Activated CD4-positive, alpha-beta T cell treated with anti-CD3 and anti-CD28 coated beads, Interleukin-2, amount 50 U/mL, for 4 hours (primary cell): ENCODE data around the gene TCF4.

Source experiments
- DNase-seq, 2 experiments: peaks; one replicate each; pipeline ENCODE4 v3.0.0-alpha.2; 2020

TCF4 gene

GRCh38 chr18:55404136-55404830 lies 183.7 kb downstream of the TCF4 start:
- no peak for DNase-seq

GRCh38 chr18:55403421-55403949 lies 184.5 kb downstream of the TCF4 start:
- DNase-seq = no peak

- DNase-seq = no peak
Measured at GRCh38 chr18:55402731-55403405, 185.1 kb downstream of the TCF4 start.

- no peak for DNase-seq
Measured at GRCh38 chr18:55401638-55402191, 186.3 kb downstream of the TCF4 start.

- DNase-seq = no peak
Measured at GRCh38 chr18:55400590-55401541, 187.1 kb downstream of the TCF4 start.

DNA sequence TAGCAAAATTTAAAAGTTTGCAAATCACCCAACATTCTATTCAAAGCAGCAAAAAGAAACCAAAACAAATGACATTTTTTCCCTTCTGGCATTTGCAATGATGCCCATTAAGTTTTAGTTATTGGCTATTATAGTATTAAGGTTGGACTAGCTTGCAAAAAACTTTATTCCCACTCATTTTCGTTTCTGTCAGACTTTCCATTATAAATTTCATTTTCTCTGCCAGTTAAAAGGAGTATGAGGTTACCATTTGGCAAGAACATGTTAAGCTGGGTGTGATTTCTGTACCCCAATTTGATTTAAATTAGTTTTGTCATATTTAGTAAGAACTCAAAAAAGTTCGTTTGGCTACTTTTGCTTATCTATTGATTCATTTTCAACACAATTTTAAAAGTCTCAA lies 187.9 kb downstream of the TCF4 start:
- DNase-seq = no peak

DNA sequence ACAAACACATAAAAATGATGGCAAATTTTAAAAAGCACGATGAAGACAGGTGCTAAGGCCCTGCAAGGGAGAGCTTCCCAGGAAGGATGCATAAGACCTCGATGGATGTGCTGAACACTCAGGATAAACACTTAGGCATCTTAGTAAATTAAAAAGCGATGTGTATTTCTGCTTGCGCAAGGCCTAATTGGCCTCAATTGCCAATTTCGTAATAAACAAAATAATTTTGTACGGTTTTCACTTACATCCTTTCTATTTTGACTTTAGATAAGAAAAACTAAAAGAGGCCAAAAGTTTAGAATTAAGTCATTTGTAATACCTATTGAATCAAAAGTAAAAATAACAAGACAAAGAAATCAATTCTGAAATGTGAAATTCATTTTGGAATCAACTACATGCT lies 189.1 kb downstream of the TCF4 start:
- no peak for DNase-seq

DNA sequence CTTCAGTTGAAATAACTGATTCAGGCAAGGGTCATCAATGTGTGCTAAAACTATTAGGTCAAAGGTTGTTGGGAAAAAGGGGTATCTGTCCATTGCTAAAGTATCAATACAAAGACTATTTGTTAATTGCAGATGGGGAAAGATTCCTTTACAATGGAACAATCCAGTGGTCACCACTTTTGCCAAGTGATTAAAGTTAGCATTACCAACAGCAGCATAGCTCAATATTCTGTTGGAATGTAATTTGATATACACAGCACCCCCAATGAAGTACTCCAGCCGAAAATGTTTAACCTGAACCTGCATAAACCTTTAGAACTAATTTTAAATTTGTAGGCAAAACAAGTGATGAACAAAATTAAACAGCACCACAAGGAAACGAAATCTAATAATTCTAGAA lies 191.0 kb downstream of the TCF4 start:
- no peak for DNase-seq

GRCh38 chr18:55396267-55396905 lies 191.6 kb downstream of the TCF4 start:
- DNase-seq = no peak

DNA sequence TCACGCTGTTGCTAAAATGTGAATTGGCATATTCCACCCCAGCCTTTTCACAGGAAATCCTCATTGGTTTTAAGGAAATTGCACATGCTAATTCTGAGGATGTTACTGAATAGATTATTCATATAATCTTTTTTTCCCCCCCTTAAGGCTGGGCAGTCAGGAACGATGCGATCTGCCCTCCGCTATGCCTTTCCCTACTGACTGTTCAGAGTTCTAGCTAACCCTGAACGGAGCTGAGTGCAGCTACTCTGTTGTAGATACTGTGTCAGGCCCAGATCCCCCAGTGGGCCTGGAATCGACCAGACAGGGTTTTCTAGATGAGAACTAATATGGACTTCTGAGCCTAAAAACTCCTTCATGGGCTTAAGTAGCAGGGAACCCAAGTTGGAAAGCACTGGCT lies 192.2 kb downstream of the TCF4 start:
- no peak for DNase-seq

GRCh38 chr18:55390898-55391297 lies 197.1 kb downstream of the TCF4 start:
- DNase-seq = no peak

GRCh38 chr18:55387139-55387984 lies 200.6 kb downstream of the TCF4 start:
- DNase-seq = no peak

GRCh38 chr18:55386545-55386944 lies 201.4 kb downstream of the TCF4 start:
- no peak for DNase-seq

DNA sequence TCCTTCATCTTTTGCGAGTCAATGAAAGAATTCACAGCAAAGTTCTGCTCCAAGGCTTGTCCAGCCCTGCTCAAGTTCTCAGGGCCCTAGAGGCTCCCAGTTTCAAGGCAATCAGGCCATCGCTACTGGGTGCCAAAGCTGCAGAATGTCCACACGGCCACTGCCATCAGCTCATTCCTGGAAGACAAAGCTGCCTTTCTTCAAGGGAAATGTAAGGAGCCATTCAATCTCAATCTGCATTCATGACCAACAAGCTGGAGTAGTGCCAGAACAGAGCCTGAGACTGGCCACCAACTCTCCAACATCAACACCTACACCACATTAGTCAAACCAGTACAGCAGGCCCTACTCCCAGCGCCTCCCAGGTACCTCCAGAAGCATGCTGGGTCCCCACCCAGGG lies 202.2 kb downstream of the TCF4 start:
- no peak for DNase-seq

- DNase-seq = no peak
Measured at GRCh38 chr18:55384551-55385275, 203.3 kb downstream of the TCF4 start.

DNA sequence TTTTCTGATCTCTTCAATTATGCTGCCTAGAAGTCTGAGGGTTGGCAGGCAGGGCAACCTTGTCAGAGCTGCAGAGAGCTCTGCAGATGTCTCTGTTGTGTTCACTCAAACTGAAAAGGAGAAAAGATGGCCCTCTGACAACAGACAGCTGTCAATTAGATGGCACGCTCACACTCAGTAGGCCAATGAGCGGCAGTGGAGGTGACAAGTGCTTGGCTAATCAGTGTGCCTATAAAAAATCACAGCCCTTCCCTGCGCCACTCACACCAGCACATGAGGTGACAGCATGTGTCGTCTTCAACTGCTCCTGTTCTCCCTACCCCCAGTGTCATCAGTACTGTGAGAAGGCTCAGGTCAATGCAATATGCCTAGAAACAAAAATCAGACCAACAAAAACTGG lies 203.9 kb downstream of the TCF4 start:
- no peak for DNase-seq

DNA sequence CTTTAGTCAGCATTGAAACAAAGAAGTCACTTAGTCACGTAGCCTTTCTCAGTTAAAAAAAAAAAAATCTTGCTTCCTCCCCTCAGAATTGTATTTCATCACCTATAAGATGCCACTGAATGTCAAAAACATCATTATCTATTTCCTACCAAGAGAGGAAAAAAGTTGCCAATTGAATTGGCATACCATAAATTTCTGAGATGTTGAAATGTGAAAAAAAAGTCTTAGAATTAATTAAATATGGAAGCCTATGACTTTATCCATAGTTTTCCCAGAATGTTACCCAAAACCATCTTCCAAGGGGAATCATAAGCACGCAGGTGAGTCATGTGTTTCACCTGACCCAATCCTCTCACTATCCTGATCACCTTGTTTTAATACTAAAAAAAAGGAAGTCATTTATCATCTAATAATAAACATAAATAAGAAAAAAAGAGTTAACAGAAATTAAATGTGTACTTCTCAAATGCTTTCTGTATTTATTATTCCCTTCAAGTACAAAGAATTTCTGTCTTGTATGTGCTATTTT lies 205.7 kb downstream of the TCF4 start:
- DNase-seq = no peak

- DNase-seq = no peak
Measured at GRCh38 chr18:55381277-55381676, 206.7 kb downstream of the TCF4 start.

- DNase-seq = no peak
Measured at GRCh38 chr18:55380589-55380988, 207.4 kb downstream of the TCF4 start.

DNA sequence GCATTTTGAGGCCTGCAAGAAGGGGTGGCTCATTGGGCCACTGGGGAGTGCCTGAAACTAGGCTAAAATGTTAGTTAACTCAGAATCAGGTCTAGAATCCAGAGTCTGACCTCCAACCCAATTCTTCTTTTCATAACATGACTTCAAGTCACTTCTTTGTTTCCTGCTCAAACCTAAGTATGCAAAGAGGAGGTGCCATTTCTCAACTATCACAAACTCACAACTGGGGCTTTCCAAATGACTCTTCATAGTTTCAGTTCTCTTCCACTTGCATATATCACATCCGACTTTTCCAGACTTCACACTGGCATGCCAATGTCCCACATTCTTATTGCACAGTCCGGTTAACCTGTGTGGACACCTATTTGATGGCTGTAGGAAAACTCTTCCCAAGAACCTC lies 211.6 kb downstream of the TCF4 start:
- no peak for DNase-seq

GRCh38 chr18:55375930-55376329 lies 212.1 kb downstream of the TCF4 start:
- DNase-seq = no peak
